Nephron progenitor cell (in vitro differentiated cells): ENCODE measurements around the gene SLC35B1.
"Not testable (repeated sequence)": the region's sequence is repeated elsewhere in the genome, so short reads cannot be mapped to it uniquely, and the experiment has no call there.

Experiments
- DNase-seq: peaks from one replicate; pipeline ENCODE4 v3.0.0; 2021
- H3K27ac Mint-ChIP-seq: 2 replicates; pipeline ENCODE4 v1.8.0; 2021; ENCODE audit warnings: mild to moderate bottlenecking, moderate library complexity, mixed read lengths
- H3K27me3 Mint-ChIP-seq: 2 replicates; pipeline ENCODE4 v1.8.0; 2021; ENCODE audit warnings: mild to moderate bottlenecking, low read depth, mixed read lengths; ENCODE audit not compliant: poor library complexity
- H3K36me3 Mint-ChIP-seq: 2 replicates; pipeline ENCODE4 v1.8.0; 2021; ENCODE audit warnings: low read depth, mixed read lengths
- H3K4me1 Mint-ChIP-seq: 2 replicates; pipeline ENCODE4 v1.8.0; 2021; ENCODE audit warnings: mixed read lengths
- H3K4me3 Mint-ChIP-seq: 2 replicates; pipeline ENCODE4 v1.8.0; 2021; ENCODE audit warnings: mild to moderate bottlenecking, moderate library complexity, mixed read lengths
- H3K9me3 Mint-ChIP-seq: 2 replicates; pipeline ENCODE4 v1.8.0; 2021; ENCODE audit warnings: mild to moderate bottlenecking, moderate library complexity, mixed read lengths
- CTCF ChIP-seq: fragments of 200-600 bp; sonication (generic); IDR thresholded peaks from 2 replicates; pipeline ENCODE4 v1.5.0; 2021; ENCODE audit warnings: antibody characterized with exemption

SLC35B1 gene

GRCh38 chr17:49729069-49729468 is 21.3 kb upstream of the SLC35B1 start:
- TF ChIP-seq CTCF, result no peak
- Mint-ChIP-seq H3K27me3 (no peaks in the 10 kb centered on the region), H3K27ac (no peak overlapping the region), H3K9me3 (peaks cover 10% of the 10 kb centered on the region), H3K4me1 (peaks cover 12% of the 10 kb centered on the region), H3K4me3 (no peak overlapping the region), H3K36me3 (peaks cover 30% of the 10 kb centered on the region)
- DNase-seq, result no peak

- no peaks in the 10 kb centered on the region for H3K27me3 Mint-ChIP-seq
- peaks cover 18% of the 10 kb centered on the region for H3K4me1 Mint-ChIP-seq
- peaks cover 10% of the 10 kb centered on the region for H3K9me3 Mint-ChIP-seq
These were observed 20.7 kb upstream of the SLC35B1 start for GRCh38 chr17:49728425-49728824.

GRCh38 chr17:49727380-49727779 is 19.6 kb upstream of the SLC35B1 start:
- Mint-ChIP-seq H3K4me3 (no peak overlapping the region), H3K36me3 (peaks cover 30% of the 10 kb centered on the region), H3K4me1 (peaks cover 23% of the 10 kb centered on the region), H3K9me3 (peaks cover 10% of the 10 kb centered on the region), H3K27me3 (no peaks in the 10 kb centered on the region), H3K27ac (no peak overlapping the region)
- no peak for TF ChIP-seq CTCF
- DNase-seq, result no peak

More at GRCh38 chr17:49728425-49728824, 20.7 kb upstream of the SLC35B1 start:
- Mint-ChIP-seq H3K4me3 (no peak overlapping the region), H3K36me3 (peaks cover 30% of the 10 kb centered on the region), H3K27ac (no peak overlapping the region)
- TF ChIP-seq CTCF, result no peak
- DNase-seq, result no peak

GRCh38 chr17:49725452-49726130 is 17.8 kb upstream of the SLC35B1 start:
- Mint-ChIP-seq H3K27ac (no peak overlapping the region), H3K4me1 (peaks cover 23% of the 10 kb centered on the region), H3K9me3 (peaks cover 10% of the 10 kb centered on the region), H3K27me3 (no peaks in the 10 kb centered on the region), H3K4me3 (no peak overlapping the region), H3K36me3 (peaks cover 31% of the 10 kb centered on the region)
- no peak for TF ChIP-seq CTCF
- no peak for DNase-seq

- not testable (repeated sequence) for DNase-seq, H3K4me3 Mint-ChIP-seq, H3K27me3 Mint-ChIP-seq
- Mint-ChIP-seq H3K4me1 (peaks cover 23% of the 10 kb centered on the region), H3K27ac (peak overlapping the region; percentile 64), H3K9me3 (peaks cover 10% of the 10 kb centered on the region), H3K36me3 (peaks cover 36% of the 10 kb centered on the region)
These were observed 16.8 kb upstream of the SLC35B1 start for GRCh38 chr17:49724552-49724951.

GRCh38 chr17:49723423-49723822 is 15.7 kb upstream of the SLC35B1 start:
- H3K36me3 Mint-ChIP-seq, result peaks cover 42% of the 10 kb centered on the region
- TF ChIP-seq CTCF, result no peak

More at GRCh38 chr17:49723423-49723822, 15.7 kb upstream of the SLC35B1 start:
- Mint-ChIP-seq H3K4me3 (no peak overlapping the region), H3K4me1 (peaks cover 23% of the 10 kb centered on the region), H3K9me3 (peaks cover 10% of the 10 kb centered on the region), H3K27ac (peak overlapping the region; percentile 32), H3K27me3 (peaks cover 2% of the 10 kb centered on the region)
- no peak for DNase-seq
